GM19328 (cell line): Measurements from ENCODE around the gene STK11IP.

Experiments
- ATAC-seq: cut with Tn5 transposase; IDR thresholded peaks from one replicate; pipeline ENCODE4 v1.9.1; 2021; ENCODE audit warnings: mild to moderate bottlenecking, moderate library complexity; ENCODE audit not compliant: unreplicated experiment

STK11IP gene

GRCh38 chr2:219597552-219598307 lies at the start of gene STK11IP:
TSS of gene STK11IP (plus strand) at chr2:219597857. CDS start at chr2:219598120, 263 bp downstream.
- ATAC-seq = peak; percentile 92

GRCh38 chr2:219548990-219549389 lies 48.7 kb upstream of the STK11IP start:
- no peak for ATAC-seq

GRCh38 chr2:219549619-219550018 lies 48.0 kb upstream of the STK11IP start:
- ATAC-seq = no peak

GRCh38 chr2:219551441-219552381 lies 45.9 kb upstream of the STK11IP start:
- ATAC-seq = peak; percentile 6

- peak; percentile 95 for ATAC-seq
Observed at GRCh38 chr2:219552382-219553167, 45.1 kb upstream of the STK11IP start.

- no peak for ATAC-seq
Observed at GRCh38 chr2:219553168-219553417, 44.6 kb upstream of the STK11IP start.

- no peak for ATAC-seq
Observed at GRCh38 chr2:219553463-219553963, 44.1 kb upstream of the STK11IP start.

- no peak for ATAC-seq
Observed at GRCh38 chr2:219554350-219554749, 43.3 kb upstream of the STK11IP start.

- no peak for ATAC-seq
Observed at GRCh38 chr2:219555956-219556355, 41.7 kb upstream of the STK11IP start.

- ATAC-seq = no peak
Observed at GRCh38 chr2:219556413-219556812, 41.2 kb upstream of the STK11IP start.

- no peak for ATAC-seq
Observed at GRCh38 chr2:219557320-219557719, 40.3 kb upstream of the STK11IP start.

GRCh38 chr2:219557791-219558785 lies 39.6 kb upstream of the STK11IP start:
- no peak for ATAC-seq

GRCh38 chr2:219559156-219559915 lies 38.3 kb upstream of the STK11IP start:
- no peak for ATAC-seq

GRCh38 chr2:219560037-219560892 lies 37.4 kb upstream of the STK11IP start:
- no peak for ATAC-seq

- ATAC-seq = no peak
Observed at GRCh38 chr2:219560893-219561178, 36.8 kb upstream of the STK11IP start.

GRCh38 chr2:219561179-219562048 lies 36.2 kb upstream of the STK11IP start:
- no peak for ATAC-seq
